ENCODE data around the gene ARHGEF28.

Gene ARHGEF28

DNA sequence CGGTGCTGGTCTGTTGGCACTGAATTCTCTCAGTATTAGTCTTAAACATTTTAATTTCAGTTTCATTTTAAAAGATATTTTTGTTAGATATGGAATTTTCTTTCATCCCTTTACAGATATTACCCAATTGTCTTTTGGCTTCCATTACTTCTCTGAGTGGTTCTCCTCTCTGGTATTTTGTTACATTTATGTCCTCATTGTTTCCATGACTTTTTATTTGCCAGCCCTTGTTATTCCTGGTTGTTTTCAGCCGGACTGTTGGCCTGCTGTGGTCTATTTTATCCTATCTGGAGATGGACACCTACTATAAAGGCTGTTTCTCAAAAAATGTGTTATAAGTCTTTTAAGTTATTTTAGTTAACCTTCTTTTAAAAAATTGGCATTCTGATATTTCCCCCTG, 117.2 kb downstream of the ARHGEF28 start:
- no peak for DNase-seq (ENCODE audit: low read depth)
- H3K4me3 ChIP-seq (ENCODE audit: control insufficient read depth, low read depth, low read length) = no peak overlapping the region
- TF ChIP-seq, protein P1, sequence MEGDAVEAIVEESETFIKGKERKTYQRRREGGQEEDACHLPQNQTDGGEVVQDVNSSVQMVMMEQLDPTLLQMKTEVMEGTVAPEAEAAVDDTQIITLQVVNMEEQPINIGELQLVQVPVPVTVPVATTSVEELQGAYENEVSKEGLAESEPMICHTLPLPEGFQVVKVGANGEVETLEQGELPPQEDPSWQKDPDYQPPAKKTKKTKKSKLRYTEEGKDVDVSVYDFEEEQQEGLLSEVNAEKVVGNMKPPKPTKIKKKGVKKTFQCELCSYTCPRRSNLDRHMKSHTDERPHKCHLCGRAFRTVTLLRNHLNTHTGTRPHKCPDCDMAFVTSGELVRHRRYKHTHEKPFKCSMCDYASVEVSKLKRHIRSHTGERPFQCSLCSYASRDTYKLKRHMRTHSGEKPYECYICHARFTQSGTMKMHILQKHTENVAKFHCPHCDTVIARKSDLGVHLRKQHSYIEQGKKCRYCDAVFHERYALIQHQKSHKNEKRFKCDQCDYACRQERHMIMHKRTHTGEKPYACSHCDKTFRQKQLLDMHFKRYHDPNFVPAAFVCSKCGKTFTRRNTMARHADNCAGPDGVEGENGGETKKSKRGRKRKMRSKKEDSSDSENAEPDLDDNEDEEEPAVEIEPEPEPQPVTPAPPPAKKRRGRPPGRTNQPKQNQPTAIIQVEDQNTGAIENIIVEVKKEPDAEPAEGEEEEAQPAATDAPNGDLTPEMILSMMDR (IDR thresholded peaks at IDR 0.05; ENCODE audit: control insufficient read depth, insufficient read depth, low read depth, low read length, missing control alignments) = no peak

DNA sequence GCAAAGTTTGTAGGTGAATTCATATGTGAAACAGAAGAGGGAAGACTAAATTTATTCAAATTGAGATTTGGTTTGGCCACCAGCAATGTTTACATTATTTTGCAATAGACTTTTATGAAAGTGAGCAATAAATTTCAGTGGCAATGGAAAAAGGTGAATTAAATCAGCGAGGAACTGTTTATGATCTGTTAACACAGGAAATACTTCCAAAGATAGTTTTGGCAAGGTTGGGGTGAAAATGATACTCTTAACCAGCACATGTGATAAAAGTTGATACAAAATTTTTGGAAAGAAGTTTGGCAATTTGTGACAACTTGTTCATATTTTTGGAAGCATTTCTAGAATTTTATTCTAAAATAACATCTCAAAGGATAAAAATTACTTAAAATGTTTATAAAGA, 119.8 kb downstream of the ARHGEF28 start:
- DNase-seq (ENCODE audit: low read depth) = no peak
- H3K4me3 ChIP-seq (ENCODE audit: control insufficient read depth, low read depth, low read length) = no peak overlapping the region

DNA sequence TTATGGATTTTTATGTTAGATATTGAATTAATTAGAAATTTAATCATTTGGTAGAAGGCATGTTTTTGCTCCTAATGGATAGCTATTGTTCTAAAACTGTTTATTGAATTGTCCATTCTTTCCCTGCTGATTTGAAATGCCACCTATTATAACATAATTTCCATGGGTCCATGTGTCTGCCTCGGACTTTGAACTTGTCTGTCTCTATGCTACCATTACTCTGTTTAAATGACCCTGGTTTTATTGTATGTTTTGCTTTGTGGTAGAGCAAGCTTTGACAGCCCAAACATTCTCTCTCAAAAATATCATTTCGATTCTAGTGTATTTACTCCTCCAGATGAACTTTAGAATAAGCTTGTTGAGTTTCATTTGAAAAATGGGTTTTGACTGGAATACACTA, 120.6 kb downstream of the ARHGEF28 start:
- TF ChIP-seq, protein P1 (IDR thresholded peaks at IDR 0.05; ENCODE audit: control insufficient read depth, insufficient read depth, low read depth, low read length, missing control alignments) = no peak
- no peak overlapping the region for H3K4me3 ChIP-seq (ENCODE audit: control insufficient read depth, low read depth, low read length)
- DNase-seq (ENCODE audit: low read depth) = no peak

More for the DNA sequence above, 119.8 kb downstream of the ARHGEF28 start:
- TF ChIP-seq, protein P1 (IDR thresholded peaks at IDR 0.05; ENCODE audit: control insufficient read depth, insufficient read depth, low read depth, low read length, missing control alignments) = no peak

DNA sequence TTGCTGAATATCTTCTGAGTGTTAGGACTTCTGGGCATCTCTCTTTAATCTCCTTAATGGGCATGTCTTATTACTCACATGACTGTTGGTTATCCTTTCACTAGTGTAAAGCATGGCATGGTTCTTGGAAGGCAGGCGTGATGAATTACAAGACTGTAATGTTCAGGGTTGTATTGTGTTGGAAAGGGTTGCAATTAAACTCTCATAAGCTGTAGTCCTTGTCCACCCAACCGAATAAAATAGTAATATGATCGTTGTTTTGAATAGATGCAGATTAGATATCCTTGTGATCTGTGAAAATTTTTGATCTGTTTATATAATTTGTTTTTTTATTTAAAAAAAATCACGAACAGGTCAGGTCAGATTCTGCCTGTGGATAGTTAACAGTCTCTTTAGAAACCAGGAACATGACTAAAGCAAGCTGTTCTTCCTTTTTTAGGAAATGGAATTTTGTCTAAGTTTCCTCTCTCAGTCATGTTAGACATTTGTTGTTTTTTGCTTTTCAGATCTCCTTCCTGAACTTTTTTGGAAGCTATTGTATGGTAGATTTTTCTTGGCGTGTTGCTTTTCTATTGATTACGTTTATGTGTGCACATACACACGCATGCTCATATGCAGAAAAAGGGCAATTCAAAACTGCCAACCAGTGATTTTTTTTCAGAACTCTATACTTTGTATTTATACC, 121.8 kb downstream of the ARHGEF28 start:
- no peak for DNase-seq (ENCODE audit: low read depth)
- TF ChIP-seq, protein P1 (IDR thresholded peaks at IDR 0.05; ENCODE audit: control insufficient read depth, insufficient read depth, low read depth, low read length, missing control alignments) = no peak
- no peak overlapping the region for H3K4me3 ChIP-seq (ENCODE audit: control insufficient read depth, low read depth, low read length)

DNA sequence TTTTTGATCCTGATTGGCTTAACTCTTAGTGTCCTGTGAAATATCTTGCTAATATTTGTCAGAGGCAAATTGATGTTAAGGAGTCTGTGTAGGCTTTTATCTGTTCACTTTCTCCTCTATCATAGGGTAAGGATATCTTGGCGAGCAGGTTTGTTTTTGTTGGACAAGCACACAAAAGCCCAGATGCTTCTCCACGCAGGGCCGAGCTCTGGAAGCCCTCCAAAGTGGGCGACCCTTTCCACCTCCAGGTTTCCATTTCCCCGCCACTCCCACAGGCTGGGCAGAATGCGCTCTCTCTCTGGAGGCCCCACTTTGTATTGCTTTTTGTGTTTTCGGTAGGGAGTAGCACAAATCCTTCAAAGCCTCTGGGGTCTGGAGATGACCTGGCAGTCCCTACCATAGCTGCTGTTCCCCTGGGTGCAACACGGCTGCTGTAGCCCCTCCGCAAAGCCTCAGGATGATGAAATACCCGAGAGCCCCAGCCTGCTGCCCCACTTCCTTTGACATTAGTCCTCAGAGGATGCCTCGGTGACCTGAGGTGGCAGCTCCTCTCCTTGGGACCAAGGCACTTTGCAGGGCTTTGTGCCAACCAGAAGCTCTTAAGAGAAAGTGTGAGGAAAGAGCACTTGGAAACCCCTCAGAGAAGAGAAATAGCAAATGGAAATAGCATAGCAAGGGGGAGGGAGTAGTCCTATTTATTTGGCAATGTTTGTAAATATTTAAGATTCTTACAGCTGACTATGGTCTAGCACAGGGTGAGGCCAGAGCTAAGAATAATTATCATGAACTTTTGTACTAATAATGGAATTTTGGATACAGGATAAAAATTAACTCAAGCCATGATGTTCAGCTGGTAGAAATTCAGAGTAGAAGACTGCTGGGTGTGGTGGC, 122.8 kb downstream of the ARHGEF28 start:
- no peak for DNase-seq (ENCODE audit: low read depth)
- TF ChIP-seq, protein P1 (IDR thresholded peaks at IDR 0.05; ENCODE audit: control insufficient read depth, insufficient read depth, low read depth, low read length, missing control alignments) = no peak
- no peak overlapping the region for H3K4me3 ChIP-seq (ENCODE audit: control insufficient read depth, low read depth, low read length)

DNA sequence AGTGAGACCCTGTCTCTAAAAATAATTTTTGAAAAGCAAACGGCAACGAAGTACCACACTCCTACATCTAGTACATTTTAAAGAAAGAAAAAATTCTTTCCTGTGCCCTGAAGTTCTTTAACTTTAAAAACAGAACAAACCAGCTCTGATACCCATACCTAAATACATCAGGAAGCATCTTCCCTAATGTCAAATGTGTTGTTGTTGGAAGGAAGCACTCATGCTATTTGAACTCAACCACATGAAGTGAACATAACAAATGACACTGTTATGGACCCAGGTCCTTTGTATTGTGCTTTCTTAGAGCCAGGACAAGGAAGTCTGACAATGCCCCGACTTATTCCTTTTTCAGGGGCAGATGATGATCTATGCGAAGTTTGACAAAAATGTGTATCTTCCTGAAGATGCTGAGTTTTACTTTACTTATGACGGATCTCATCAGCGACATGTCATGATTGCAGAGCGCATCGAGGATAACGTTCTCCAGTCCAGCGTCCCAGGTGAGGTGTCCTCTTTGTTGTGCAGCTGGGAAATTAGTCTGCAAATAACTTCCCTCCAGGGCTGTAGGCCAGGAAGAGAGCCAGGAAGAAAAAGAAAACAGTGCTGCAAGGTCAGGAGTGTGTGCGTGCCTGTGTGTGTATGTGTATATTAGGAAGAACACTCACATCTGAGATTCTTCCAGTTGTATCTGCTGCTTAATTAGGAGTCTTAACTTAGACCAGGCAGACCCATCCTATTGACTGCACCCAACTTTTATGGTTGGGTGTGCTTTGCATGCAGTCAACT, 123.7 kb downstream of the ARHGEF28 start:
- H3K4me3 ChIP-seq (ENCODE audit: control insufficient read depth, low read depth, low read length) = no peak overlapping the region
- DNase-seq (ENCODE audit: low read depth) = no peak
- TF ChIP-seq, protein P1 (IDR thresholded peaks at IDR 0.05; ENCODE audit: control insufficient read depth, insufficient read depth, low read depth, low read length, missing control alignments) = no peak
